Spleen (tissue), 11 donors: ENCODE results near the gene PIR. TPM values are rescaled to one million over a fixed set of nuclear protein-coding genes. Genes with fewer than 3 reads are reported as not detected.

Experiments
- DNase-seq: peaks from one replicate; pipeline ENCODE4 v3.0.0-alpha.2; 2020
- H3K27ac ChIP-seq, 8 donors: fragments of 200-600 bp; sonication (generic) in 7 of 8; 1 replicate in 4 of 8; 2 replicates in 4 of 8; pipeline versions ENCODE4 v1.5.0 to v1.8.0; 2016 to 2021; ENCODE audit warnings: inconsistent platforms in 4 of 8, mild to moderate bottlenecking in 4 of 8, moderate library complexity in 1 of 8
- H3K27me3 ChIP-seq, 7 donors: fragments of 200-600 bp; sonication (generic) in 6 of 7; replicated peaks in 1 of 7; 1 replicate in 4 of 7; 2 replicates in 3 of 7; pipeline versions ENCODE4 v1.5.0 to v1.8.0; 2016 to 2021; ENCODE audit warnings: inconsistent platforms in 3 of 7, mild to moderate bottlenecking in 1 of 7
- H3K36me3 ChIP-seq, 6 donors: fragments of 200-600 bp; sonication (generic) in 5 of 6; 1 replicate in 4 of 6; 2 replicates in 2 of 6; pipeline versions ENCODE4 v1.5.0 to v1.8.0; 2016 to 2021; ENCODE audit warnings: inconsistent platforms in 2 of 6
- H3K4me1 ChIP-seq, 6 donors: fragments of 200-600 bp; sonication (generic) in 5 of 6; 1 replicate in 3 of 6; 2 replicates in 3 of 6; pipeline versions ENCODE4 v1.5.0 to v1.8.0; 2016 to 2021; ENCODE audit warnings: inconsistent platforms in 3 of 6
- H3K4me3 ChIP-seq, 8 donors: fragments of 200-600 bp; sonication (generic) in 7 of 8; 1 replicate in 4 of 8; 2 replicates in 4 of 8; pipeline versions ENCODE4 v1.5.0 to v1.8.0; 2016 to 2021; ENCODE audit warnings: inconsistent platforms in 4 of 8, mild to moderate bottlenecking in 4 of 8, moderate library complexity in 2 of 8
- H3K9me3 ChIP-seq, 8 donors: fragments of 200-600 bp; sonication (generic) in 7 of 8; 1 replicate in 4 of 8; 2 replicates in 4 of 8; pipeline versions ENCODE4 v1.5.0 to v1.8.0; 2016 to 2021; ENCODE audit warnings: inconsistent platforms in 4 of 8
- CTCF ChIP-seq, 11 experiments: fragments of 200-600 bp in 7 of 11; fragments of 450-650 bp in 4 of 11; sonication (generic) in 4 of 11; IDR thresholded peaks in 8 of 11; conservative IDR thresholded peaks in 3 of 11; 1 replicate in 7 of 11; 2 replicates in 4 of 11; pipeline versions ENCODE4 v1.4.0 to v1.8.0; 2016 to 2021; ENCODE audit warnings: antibody characterized with exemption in 11 of 11, inconsistent platforms in 4 of 11, mild to moderate bottlenecking in 1 of 11
- POLR2A ChIP-seq, 3 donors: fragments of 450-650 bp; IDR thresholded peaks; one replicate each; pipeline ENCODE4 v1.5.1; 2017; ENCODE audit warnings: antibody characterized with exemption in 3 of 3, mild to moderate bottlenecking in 1 of 3
- POLR2AphosphoS5 ChIP-seq, 3 donors: sonication (generic); formaldehyde crosslinking; IDR thresholded peaks; one replicate each; pipeline ENCODE4 v1.5.1; 2017; ENCODE audit warnings: antibody characterized with exemption in 3 of 3
- WGBS, 5 donors: extraction: QIAGEN DNeasy Blood & Tissue Kit in 3 of 5; methylation state at CpG; one replicate each; pipeline versions ENCODE4 v1.1.5 to v1.1.7; 2013 to 2018; 5-methylcytosine and 5-hydroxymethylcytosine counted together
- intact Hi-C: fragments of 100-400 bp; cut with DNase I; formaldehyde crosslinking; loops from one replicate; pipeline ENCODE4 v1.15.0; 2023; ENCODE audit warnings: low total_unique reads
- polyA plus RNA-seq, 3 donors: library from polyadenylated mRNA; stranded (reverse); fragments of 200-250 nt; gene quantifications; one replicate each; pipeline ENCODE4 v1.2.1, GENCODE V29; 2013
- total RNA-seq, 7 donors: library from RNA; depleted of rRNA in 3 of 7; stranded (reverse); fragments of >200 nt in 3 of 7; fragmentation: NEBNext Ultra II Directional in 4 of 7; extraction: Animal tissue kit (Norgen Biotek cat#: 25700) in 4 of 7; gene quantifications; one replicate each; pipeline versions ENCODE4 v1.1.0 to v1.2.1, GENCODE V29; 2016 to 2021
- donor health status: healthy with polysubstance abuse.
- donor health status: DM: no; HTN: no; CAD: no; lungs with moderate emphysema.
- donor health status: DM: no; HTN: no; CAD: no.
- donor health status: Bipolar disorder and iron deficiency.
- donor health status: healthy.
- donor health status: DM: no; HTN: no; CAD: no.
- donor health status: DM: yes; HTN: yes; CAD: no.

The PIR gene
- total and polyA plus RNA-seq, 10 donors, result 12.4 to 30.8 (median 24.2) TPM

- TF ChIP-seq POLR2A (IDR thresholded peaks at IDR 0.05) (no peak), CTCF (IDR thresholded peaks at IDR 0.05 in 8 of 11, conservative IDR thresholded peaks at IDR 0.05 in 3 of 11) (no peak)
- H3K9me3 ChIP-seq, result no peaks in the 10 kb centered on the region
- no peak overlapping the region for H3K4me3 ChIP-seq
- intact Hi-C loops, result no loop called here
- H3K27me3 ChIP-seq, result peaks cover 0 to 6% (median 0%) of the 10 kb centered on the region in 7 donors
- H3K27ac ChIP-seq, result no peak overlapping the region
- H3K36me3 ChIP-seq, result no peaks in the 10 kb centered on the region
- no peak for DNase-seq
- no peaks in the 10 kb centered on the region for H3K4me1 ChIP-seq
Measured at GRCh38 chrX:15410430-15410829, 82.7 kb downstream of the PIR start.

GRCh38 chrX:15405846-15406245, 87.3 kb downstream of the PIR start:
- Histone ChIP-seq H3K4me1 (peaks cover 0 to 3% (median 0%) of the 10 kb centered on the region in 6 donors), H3K27me3 (peaks cover 0 to 7% (median 0%) of the 10 kb centered on the region in 7 donors), H3K27ac (no peak overlapping the region), H3K36me3 (no peaks in the 10 kb centered on the region), H3K4me3 (no peak overlapping the region), H3K9me3 (no peaks in the 10 kb centered on the region)
- WGBS, 5 donors, result 69 to 100% (median 83%) methylated on average over 2 to 3 of the region's 3 CpGs
- DNase-seq, result no peak
- TF ChIP-seq POLR2AphosphoS5 (IDR thresholded peaks at IDR 0.05) (no peak), CTCF (IDR thresholded peaks at IDR 0.05 in 8 of 11, conservative IDR thresholded peaks at IDR 0.05 in 3 of 11) (no peak), POLR2A (IDR thresholded peaks at IDR 0.05) (no peak)
- intact Hi-C loops, result no loop called here

GRCh38 chrX:15404401-15405096, 88.6 kb downstream of the PIR start:
- Histone ChIP-seq H3K4me3 (no peak overlapping the region), H3K36me3 (no peaks in the 10 kb centered on the region), H3K4me1 (peaks cover 0 to 3% (median 0%) of the 10 kb centered on the region in 6 donors), H3K9me3 (no peaks in the 10 kb centered on the region), H3K27me3 (peaks cover 0 to 7% (median 0%) of the 10 kb centered on the region in 7 donors), H3K27ac (peak overlapping the region in 3 of 8 donors; percentile 11 to 40 (median 21))
- intact Hi-C loops, result no loop called here
- TF ChIP-seq CTCF (IDR thresholded peaks at IDR 0.05 in 8 of 11, conservative IDR thresholded peaks at IDR 0.05 in 3 of 11), result no peak
- TF ChIP-seq POLR2A (IDR thresholded peaks at IDR 0.05), result no peak
- no peak for TF ChIP-seq POLR2AphosphoS5 (IDR thresholded peaks at IDR 0.05)
- no peak for DNase-seq
- WGBS, 5 donors, result 20 to 43% (median 26%) methylated on average over 7 of the region's 7 CpGs

- DNase-seq, result no peak
- no peaks in the 10 kb centered on the region for H3K9me3 ChIP-seq
- intact Hi-C loops, result no loop called here
- H3K27ac ChIP-seq, result no peak overlapping the region
- TF ChIP-seq CTCF (IDR thresholded peaks at IDR 0.05 in 8 of 11, conservative IDR thresholded peaks at IDR 0.05 in 3 of 11), result no peak
- no peak for TF ChIP-seq POLR2A (IDR thresholded peaks at IDR 0.05)
- TF ChIP-seq POLR2AphosphoS5 (IDR thresholded peaks at IDR 0.05), result no peak
- peaks cover 0 to 7% (median 0%) of the 10 kb centered on the region in 7 donors for H3K27me3 ChIP-seq
- WGBS, 5 donors, result 30 to 50% (median 32%) methylated on average over 2 of the region's 2 CpGs
- no peak overlapping the region for H3K4me3 ChIP-seq
- H3K36me3 ChIP-seq, result no peaks in the 10 kb centered on the region
- H3K4me1 ChIP-seq, result peaks cover 0 to 3% (median 0%) of the 10 kb centered on the region in 6 donors
Measured at GRCh38 chrX:15401378-15401777, 91.8 kb downstream of the PIR start.
